Germinal center (tissue), 1 donor: ENCODE measurements around the gene MMP19.
"Not testable (repeated sequence)": the region's sequence is repeated elsewhere in the genome, so short reads cannot be mapped to it uniquely, and the experiment has no call there.

Source experiments
- DNase-seq: peaks from one replicate; pipeline ENCODE4 v3.0.0; 2012; ENCODE audit warnings: mixed read lengths, low spot score

MMP19 gene, protein sequence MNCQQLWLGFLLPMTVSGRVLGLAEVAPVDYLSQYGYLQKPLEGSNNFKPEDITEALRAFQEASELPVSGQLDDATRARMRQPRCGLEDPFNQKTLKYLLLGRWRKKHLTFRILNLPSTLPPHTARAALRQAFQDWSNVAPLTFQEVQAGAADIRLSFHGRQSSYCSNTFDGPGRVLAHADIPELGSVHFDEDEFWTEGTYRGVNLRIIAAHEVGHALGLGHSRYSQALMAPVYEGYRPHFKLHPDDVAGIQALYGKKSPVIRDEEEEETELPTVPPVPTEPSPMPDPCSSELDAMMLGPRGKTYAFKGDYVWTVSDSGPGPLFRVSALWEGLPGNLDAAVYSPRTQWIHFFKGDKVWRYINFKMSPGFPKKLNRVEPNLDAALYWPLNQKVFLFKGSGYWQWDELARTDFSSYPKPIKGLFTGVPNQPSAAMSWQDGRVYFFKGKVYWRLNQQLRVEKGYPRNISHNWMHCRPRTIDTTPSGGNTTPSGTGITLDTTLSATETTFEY

DNA sequence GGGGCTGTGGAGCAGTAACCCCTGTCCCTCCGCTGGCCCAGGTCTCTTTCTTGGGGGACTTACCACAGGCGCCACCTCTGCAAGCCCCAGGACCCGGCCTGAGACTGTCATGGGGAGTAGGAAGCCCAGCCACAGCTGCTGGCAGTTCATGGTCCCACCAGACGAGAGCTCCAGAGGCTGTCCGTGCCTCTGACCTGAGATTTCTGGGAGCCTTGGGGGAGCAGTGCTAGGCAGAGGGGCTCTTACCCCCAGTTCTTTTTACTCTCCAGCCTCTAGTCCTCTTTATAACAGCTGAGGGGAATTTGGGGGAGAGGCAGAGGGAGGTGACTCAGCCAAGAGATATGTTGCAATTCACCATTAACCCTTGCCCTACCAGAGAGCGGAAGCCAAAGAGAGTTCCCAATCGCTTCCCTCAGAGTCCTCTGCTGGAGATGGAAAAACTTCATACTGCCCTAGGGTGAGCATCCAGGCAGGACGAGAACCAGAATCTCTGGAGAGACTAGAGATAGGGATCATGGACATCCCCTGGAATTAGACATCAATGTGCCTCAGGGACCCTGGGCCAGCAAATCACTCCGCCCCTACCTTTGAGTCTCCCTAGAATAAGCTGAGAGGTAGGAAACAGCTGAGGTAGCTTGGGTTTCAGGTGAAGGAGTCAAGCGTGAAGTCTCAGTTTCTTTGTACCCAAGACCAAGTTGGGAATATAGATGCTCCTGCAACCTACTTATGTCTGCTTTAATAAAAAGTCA lies at the start of gene MMP19:
Gene MMP19 (minus strand): TSS at position 256 of the 749 bp plus-strand sequence. CDS start 106 bp downstream, at position 150.
- no peak for DNase-seq

DNA sequence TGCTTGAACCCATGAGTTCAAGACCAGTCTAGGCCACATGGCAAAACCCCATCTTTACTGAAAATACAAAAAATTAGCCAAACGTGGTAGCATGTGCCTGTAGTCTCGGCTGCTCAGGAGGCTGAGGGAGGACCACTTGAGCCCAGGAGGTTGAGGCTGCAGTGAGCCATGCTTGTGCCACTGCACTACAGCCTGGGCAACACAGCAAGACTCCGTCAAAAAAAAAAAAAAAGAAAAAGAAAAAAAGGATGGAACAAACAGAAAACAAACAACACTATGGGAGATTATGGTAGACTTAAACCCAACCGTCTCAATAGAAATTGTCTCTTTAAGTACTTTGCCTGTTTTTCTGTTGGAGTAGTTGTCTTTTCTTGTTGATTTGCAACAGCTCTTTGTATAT lies 48.6 kb upstream of the MMP19 start:
- DNase-seq, result no peak

DNA sequence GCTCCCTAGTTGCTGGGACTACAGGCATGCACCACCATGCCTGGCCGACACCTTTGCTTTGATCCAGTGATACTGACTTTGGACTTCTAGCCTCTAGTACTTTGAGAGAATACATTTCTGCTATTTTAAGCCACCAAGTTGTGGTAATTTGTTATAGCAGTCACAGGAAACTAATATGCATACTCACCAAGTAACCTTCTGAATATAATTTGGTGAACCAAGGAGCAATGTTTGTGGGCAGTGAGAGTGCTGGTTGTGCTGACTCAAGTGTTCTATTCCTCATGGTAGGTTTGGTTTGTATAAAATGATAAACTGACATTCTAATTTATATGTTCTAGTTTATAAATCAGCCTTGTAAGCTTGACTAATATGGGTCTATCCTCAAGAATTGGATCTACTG lies 42.4 kb upstream of the MMP19 start:
- DNase-seq, result no peak

DNA sequence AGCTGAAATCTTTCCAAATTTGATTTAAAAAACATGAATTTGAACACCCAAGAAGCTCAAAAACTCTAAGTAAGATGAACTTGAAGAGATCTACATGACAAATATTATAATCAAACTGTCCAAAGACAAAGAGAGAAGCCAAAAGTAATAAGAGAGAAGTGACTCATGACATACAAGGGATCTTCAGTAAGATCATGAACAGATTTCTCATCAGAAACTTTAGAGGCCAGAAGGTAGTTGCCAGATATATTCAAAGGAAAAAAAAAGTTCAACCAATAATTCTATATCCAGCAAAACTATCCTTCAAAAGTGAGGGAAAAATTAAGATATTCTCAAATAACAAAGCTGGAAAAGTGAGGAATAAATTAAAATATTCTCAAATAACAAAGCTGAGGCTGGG lies 35.1 kb upstream of the MMP19 start:
- DNase-seq, result no peak

DNA sequence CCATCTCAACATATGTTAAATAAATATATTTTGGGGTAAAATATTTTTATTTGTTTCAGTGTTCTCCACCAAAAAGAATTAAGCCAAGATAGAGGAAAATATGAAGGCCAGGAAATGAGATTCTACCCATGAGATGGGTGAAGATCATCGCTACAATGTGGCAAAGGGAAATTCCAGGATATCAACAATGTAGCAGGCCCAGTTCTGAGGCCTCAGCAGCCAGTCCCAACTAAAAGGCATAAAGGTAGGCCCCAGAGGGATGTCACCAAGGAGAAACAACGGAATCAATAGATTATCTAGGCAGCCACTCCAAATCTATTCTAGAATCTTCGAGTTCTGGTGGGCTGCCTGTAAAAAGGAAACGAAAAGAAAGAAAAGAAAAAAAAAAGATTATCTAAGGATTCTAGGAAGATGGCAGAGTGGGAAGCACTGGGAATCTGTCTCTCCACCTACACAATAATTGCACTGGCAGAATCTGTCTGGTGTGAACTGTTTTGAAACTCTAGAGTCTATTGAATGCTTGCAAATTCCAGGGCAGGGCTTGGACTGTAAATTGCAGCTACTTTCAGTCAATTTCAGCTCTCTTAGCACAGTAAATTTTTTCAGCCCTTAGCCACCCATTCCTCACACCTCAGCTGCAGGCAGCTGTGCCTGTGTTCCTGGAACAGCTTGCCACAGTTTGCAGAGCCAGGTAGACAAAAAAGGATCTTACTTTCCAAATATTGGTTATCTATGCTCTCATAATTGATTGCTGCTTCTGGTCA lies 33.1 kb upstream of the MMP19 start:
- no peak for DNase-seq

DNA sequence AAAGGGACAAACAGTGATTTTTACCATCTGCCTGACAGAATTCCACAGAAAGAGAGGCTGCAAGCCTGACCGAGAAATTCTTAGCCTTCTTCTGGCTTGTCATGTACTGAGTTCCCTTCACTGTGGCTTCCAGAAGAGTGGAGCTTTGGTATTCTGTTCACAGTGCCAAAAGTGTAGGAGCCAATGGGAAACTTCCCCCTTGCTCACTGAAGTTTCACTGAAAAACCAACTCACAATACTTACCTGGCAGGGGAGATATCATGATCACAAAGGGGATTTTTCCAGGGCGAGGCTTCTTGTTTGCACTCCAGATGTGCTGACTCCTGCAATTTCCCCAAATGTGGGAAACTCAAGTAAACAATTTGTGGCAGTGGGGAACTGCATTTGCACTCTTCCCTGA lies 31.7 kb upstream of the MMP19 start:
- DNase-seq, result no peak

DNA sequence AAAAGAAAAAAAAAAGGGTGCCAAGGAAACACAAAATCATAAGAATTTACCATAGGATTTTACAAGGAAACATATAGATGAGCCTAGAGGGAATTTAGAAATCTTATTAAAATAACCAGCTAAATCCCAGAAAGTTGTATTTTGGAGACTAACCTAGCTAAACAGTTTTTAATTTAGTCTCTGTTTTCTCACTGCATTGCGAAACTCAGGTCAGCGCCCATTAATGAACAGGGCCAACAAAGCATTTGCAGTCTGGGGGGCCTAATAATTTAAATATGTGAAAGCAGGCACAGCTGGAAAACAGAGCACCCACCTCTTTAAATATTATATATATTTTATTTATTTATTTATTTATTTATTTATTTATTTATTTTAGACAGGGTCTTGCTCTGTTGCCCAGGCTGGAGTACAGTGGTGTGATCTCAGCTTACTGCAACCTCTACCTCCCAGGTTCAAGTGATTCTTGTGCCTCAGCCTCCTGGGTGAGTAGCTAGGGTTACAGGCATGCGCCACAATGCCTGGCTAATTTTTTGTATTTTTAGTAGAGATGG lies 23.8 kb upstream of the MMP19 start:
- DNase-seq, result not testable (repeated sequence)

DNA sequence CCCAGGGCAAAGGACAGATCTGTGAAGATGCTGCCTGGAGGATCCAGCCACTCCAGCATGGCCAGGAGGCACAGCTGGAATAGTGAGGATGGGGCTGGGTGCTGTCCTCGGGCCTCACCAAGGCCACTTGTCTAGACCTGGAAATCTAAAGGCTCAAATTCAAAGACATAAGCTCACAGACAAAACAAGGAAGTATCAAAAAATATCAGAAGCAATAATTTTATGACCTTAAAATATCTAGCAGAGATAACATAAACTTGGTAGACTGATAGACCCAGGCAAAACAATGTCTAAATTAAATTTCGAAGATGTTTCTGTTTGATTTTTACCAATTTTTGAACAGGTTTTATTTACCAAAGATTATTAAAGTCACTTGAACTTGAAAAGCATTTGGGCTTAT lies 22.6 kb upstream of the MMP19 start:
- DNase-seq, result no peak

DNA sequence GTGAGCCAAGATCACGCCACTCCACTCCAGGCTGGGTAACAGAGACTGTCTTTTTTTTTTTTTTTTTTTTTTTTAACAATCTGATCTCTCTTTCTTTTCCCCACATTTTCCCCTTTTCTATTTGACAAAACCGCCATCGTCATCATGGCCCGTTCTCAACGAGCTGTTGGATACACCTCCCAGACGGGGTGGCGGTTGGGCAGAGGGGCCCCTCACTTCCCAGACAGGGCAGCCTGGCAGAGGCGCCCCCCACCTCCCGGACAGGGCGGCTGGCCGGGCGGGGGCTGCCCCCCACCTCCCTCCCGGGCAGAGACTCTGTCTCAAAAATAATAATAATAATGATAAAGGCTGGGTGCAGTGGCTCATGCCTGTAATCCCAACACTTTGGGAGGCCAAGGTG lies 20.2 kb upstream of the MMP19 start:
- not testable (repeated sequence) for DNase-seq

DNA sequence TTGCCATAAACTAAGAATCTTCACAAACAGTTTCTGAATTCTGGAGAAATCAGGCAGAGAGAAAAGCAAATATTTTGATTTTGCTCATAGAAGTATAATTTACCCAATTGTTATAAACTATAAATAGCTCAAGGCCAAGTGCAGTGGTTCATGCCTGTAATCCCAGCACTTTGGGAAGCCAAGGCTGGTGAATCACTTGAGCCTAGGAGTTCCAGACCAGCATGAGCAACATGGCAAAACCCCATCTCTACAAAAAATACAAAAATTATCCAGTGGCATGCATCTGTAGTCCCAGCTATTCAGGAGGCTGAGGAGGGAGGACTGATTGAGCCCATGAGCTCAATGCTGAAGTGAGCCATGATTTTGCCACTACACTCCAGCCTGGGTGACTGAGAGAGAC lies 19.6 kb upstream of the MMP19 start:
- DNase-seq, result no peak

DNA sequence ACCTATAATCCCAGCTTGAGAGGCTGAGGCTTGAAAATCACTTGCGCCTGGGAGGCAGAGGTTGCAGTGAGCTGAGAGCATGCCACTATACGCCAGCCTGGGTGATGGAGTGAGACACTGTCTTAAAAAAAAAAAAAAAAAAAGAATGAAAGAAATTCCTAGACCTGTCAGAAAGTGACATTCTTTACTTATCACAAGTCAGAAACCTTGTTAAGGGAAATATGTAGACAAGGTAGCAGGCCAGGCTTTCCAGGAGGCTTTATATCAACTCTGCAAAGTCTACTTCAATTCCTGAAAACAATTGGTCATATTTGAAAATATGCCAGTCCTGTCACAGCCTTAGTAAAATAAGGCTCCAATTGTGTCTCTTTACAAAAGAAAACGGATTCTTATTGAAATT lies 19.1 kb upstream of the MMP19 start:
- no peak for DNase-seq

DNA sequence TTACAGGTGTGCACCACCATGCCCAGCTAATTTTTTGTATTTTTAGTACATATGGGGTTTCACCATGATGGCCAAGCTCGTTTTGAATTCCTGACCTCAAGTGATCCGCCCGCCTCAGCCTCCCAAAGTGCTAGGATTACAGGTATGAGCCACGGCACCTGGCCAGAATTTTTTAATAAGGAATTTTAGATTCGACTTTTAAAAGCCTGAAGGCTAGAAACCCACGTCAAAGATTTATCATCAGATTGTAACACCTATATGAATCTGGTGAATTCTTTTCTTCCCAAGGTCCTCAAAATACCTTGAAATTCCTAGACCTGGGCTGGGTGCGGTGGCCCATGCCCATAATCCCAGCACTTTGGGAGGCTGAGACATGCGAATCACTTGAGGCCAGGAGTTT lies 18.7 kb upstream of the MMP19 start:
- DNase-seq, result no peak

DNA sequence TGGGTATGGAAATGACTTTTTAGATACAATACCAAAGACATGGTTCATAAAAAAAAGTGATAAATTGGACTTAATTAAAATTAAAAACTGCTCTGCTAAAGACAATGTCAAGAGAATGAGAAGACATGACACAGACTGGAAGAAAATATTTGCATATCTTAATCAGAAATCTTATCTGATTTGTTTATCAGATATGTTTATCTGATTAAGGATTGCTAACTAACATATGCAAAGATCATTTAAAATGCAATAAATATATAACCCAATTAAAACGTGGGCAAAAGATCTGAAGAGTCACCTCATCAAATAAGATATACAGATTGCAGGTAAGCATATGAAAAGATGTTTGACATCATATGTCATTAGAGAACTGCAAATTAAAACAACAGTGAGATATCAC lies 10.0 kb upstream of the MMP19 start:
- DNase-seq, result no peak

DNA sequence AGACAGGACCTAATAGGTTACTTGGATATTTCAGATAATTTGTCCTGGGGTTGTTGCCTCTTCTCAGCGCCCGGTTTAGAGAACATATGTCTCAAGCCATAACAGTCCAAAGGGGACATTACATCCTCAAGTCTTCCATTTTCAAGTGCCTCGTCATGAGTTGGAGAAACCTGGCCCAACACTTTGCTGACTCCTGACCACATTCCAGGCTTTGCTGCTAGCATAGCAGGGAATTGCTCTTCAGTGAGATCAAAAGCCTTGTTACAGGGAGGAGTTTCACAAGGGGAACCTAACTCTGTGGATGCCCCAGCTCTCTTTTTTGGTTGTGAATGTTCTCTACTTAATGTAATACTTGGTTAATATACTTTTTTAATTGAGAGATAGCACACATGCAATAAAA lies 8.2 kb upstream of the MMP19 start:
- DNase-seq, result no peak

DNA sequence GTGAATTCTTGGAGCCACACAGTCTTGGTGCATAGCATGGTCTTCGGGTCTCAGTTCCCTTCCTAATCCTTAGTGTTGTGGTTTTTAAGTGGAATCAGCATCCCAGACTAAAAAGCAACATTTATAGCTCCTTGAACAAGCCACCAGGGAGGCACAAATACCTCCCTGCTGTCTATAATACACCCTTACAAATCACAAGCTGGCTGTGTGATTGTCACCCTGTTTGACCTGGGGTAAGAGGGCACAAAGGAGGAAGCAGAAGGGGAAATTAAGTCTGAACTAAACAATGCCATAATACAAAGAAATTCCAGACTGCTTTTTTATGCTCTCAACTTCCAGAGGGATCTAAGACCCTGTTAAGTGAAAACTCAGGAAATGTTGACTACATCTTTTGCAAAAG lies 7.7 kb upstream of the MMP19 start:
- DNase-seq, result no peak

DNA sequence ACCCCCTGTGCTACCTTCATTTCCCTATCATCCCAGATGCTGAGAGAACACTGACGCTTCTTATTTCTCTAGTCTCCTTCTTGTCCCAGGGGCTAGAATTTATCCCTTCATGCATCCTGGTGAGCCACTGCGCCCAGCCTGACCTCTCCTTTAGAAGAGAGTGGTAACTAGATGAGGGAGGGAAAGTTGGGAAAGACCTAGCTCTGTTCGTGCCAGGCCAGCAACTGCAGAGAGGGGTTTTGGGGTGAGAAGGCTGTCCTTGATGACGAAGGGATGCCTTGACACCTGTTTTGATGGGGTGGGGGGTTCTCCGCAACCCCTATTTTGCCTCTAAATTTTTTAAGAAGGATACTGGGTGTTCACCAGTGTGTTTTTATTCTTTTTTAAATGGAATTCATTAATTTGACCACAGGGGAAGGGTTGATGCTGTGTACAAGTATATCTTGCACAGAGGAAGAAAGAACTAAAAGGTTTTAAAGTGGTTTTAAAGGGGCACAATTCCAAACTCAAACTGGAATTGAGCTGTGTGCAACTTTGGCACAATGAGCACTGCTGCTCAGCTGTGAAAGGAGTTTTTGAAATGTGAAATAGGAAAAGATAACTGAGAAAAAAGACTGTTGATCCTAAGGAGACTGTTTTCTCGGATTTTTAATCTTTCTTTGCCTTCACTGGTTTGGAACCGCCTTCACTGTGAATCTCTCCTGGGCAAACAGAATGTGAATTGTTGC lies 7.0 kb upstream of the MMP19 start:
- DNase-seq, result no peak

DNA sequence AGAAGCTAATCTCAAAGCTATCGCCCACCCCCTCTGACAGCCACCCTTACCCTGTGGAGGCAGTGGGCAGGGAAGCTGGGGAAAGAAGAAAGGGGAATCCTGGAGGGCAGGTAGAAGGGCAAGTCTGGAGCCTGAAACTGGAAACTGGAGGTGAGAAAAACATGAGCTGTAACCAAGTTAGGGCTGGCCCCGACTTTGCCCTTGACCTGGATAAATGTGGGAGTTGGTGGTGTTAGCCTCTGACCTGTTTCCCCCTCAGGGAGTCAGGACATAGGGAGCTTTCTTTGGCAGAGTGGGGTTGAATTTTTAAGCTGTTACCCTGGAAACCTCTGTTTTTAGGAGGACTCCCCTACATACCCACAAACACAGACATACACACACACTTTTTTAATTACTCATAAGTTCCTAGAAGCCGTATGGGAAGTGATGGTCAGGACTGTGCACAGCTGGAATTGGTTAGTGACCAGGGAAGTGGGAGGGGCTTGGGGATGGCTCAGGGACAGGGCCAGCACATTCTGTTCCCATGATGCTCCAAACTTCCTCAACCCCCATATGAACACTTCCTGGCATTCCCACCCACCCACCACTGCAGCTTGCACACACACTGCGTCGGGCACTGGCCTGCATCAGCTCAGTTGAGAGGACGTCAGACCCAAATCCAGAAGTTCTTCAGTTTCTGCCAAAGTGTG lies 5.0 kb upstream of the MMP19 start:
- DNase-seq, result no peak

DNA sequence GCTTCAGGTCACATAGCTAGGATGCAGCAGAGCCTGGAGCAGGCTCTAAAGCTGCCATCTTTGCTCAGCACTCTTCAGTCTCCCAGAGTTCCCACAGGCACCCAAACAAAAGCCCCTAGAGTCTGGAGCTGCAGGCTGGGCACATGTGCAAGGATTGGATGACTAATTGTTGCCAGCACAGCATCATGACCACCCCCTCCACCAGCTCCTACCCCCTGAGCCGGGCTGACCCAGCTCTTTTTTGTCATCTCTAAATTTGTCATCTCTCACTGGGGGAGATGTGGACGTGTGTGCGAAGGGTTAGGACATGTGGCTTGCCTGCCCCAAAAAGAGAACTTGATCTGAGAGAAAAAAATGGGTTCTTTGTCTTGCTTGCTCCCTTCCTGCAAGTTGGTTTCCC lies 4.3 kb upstream of the MMP19 start:
- DNase-seq, result no peak

DNA sequence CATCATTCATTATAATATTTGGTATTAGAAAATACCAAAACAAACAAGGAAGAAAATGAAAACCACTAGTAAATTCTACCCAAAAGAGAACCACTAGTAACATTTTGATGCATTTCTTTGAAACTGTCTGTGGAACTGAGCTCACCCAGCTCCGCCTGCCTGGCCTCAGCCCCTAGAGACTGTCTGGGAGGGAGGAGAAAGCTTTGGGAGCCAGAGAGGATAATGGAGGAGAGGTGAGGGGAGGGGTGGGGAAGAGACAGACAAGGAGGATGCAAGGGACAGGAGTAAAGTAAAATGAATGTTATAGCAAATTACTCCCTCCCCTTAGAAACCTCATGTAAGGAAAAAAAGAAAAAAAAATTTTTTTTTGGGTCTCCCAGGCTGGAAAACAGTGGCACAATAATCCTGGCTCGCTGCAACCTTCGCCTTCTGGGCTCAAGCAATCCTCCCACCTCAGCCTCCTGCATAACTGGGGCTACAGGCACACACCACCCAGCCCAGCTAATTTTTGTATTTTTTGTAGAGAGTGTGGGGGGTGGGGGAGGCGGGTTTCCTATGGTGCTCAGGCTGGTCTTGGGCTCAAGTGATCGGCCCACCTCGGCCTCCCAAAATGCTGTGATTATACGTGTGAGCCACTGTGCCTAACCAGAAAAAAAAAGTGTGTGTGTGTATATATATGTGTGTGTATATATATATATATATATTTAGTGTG lies 3.2 kb upstream of the MMP19 start:
- no peak for DNase-seq

DNA sequence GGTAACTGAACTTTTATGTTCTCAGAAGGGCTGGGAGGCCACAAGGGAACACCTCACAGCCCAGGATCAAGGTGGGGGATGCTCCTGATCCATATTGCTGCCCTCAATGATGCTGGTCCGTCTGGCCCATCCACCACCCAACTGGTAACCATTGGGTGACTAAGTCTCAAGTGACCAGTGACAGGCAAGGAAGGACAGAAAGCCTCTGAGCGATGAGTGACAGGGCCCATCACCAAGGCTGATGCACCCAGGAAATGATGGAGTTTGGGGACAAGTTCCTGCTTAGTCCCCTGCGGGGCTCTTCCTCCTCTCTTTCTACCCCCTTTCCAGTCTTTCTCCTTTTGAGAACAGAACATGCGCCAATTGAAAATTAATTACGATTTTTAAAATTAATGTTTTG lies 2.6 kb upstream of the MMP19 start:
- no peak for DNase-seq
